Activated CD4-positive, alpha-beta T cell treated with anti-CD3 and anti-CD28 coated beads, Interleukin-2, amount 10 ng/mL, durations not matched to agents 7 days and 5 days (primary cell): Measurements from ENCODE around the gene WDR70. TPM values are rescaled to one million over a fixed set of nuclear protein-coding genes. Genes with fewer than 3 reads are reported as not detected.
"Not testable (repeated sequence)": the region's sequence is repeated elsewhere in the genome, so short reads cannot be mapped to it uniquely, and the experiment has no call there.

Experiments used
- CTCF ChIA-PET: fragments of 350-600 bp; sonication (Branson Sonifier 250); formaldehyde crosslinking; loops from one replicate; lab custom pipeline; 2021; ENCODE audit warnings: antibody characterized with exemption; lab: Charles Lee
- POLR2A ChIA-PET: fragments of 350-600 bp; sonication (Branson Sonifier 250); formaldehyde crosslinking; loops from one replicate; lab custom pipeline; 2021; ENCODE audit warnings: antibody characterized with exemption; lab: Charles Lee
- DNase-seq: peaks from one replicate; pipeline ENCODE4 v3.0.0-alpha.2; 2020
- H3K27ac Mint-ChIP-seq: one replicate; pipeline ENCODE4 v1.8.0; 2021; ENCODE audit warnings: mild to moderate bottlenecking, moderate library complexity, mixed read lengths
- H3K27me3 Mint-ChIP-seq: one replicate; pipeline ENCODE4 v1.8.0; 2021; ENCODE audit warnings: mixed read lengths
- H3K36me3 Mint-ChIP-seq: one replicate; pipeline ENCODE4 v1.8.0; 2021; ENCODE audit warnings: low read depth, mixed read lengths
- H3K4me1 Mint-ChIP-seq: one replicate; pipeline ENCODE4 v1.8.0; 2021; ENCODE audit warnings: mixed read lengths
- H3K4me3 Mint-ChIP-seq: one replicate; pipeline ENCODE4 v1.8.0; 2021; ENCODE audit warnings: mild to moderate bottlenecking, moderate library complexity, mixed read lengths
- H3K9me3 Mint-ChIP-seq: one replicate; pipeline ENCODE4 v1.8.0; 2021; ENCODE audit warnings: mixed read lengths
- total RNA-seq, 2 experiments: library from RNA; stranded (reverse); gene quantifications; one replicate each; pipeline ENCODE4 v1.2.3, GENCODE V29; 2021

The WDR70 gene
- total RNA-seq, 2 experiments from 2014 or later: 31.8 to 38.3 TPM

- DNase-seq: no peak
- POLR2A ChIA-PET: no interaction called here
Measured at GRCh38 chr5:37786416-37786815, 407.3 kb downstream of the WDR70 start.

DNA sequence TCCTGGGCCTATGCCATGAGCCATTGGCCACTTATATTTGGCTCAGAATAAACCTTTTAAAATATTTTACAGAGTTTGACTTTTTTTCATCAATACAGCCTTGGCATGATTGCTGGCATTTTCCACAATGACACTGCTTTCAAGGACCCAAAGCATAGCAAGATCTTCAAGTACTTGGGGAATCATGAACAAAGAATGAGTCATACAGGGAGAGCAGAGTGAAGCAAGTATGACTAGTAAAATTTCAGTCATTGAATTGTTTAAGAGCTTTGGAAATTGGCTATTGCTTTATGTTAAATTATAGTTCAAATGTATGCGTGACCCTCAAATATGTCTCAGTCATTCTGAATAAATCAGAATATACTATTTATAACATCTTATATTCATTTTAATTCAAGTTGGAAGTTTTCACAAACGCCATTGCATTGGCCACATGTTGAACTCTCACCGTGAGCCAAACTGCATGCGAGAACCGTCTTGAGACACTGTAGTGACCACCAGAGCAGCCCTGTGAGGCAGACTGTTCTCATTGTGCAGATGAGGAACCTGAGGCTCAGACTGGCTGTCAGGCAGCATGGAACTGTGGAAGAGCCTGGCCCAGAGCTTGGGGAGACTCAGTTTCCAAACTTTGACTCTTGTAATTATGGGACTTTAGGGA is 407.9 kb downstream of the WDR70 start:
- ChIA-PET CTCF (no interaction called here), POLR2A (no interaction called here)
- peaks cover 5% of the 10 kb centered on the region for H3K27me3 Mint-ChIP-seq
- peaks cover 9% of the 10 kb centered on the region for H3K9me3 Mint-ChIP-seq
- no peak for DNase-seq
- H3K4me1 Mint-ChIP-seq: no peaks in the 10 kb centered on the region
- no peak overlapping the region for H3K27ac Mint-ChIP-seq
- H3K4me3 Mint-ChIP-seq: no peak overlapping the region
- H3K36me3 Mint-ChIP-seq: no peaks in the 10 kb centered on the region

More at GRCh38 chr5:37786416-37786815, 407.3 kb downstream of the WDR70 start:
- CTCF ChIA-PET: no interaction called here
- no peak overlapping the region for H3K4me3 Mint-ChIP-seq
- H3K36me3 Mint-ChIP-seq: no peaks in the 10 kb centered on the region
- peaks cover 5% of the 10 kb centered on the region for H3K9me3 Mint-ChIP-seq
- H3K27ac Mint-ChIP-seq: no peak overlapping the region
- peaks cover 5% of the 10 kb centered on the region for H3K27me3 Mint-ChIP-seq
- H3K4me1 Mint-ChIP-seq: no peaks in the 10 kb centered on the region

GRCh38 chr5:37787742-37788141 is 408.6 kb downstream of the WDR70 start:
- Mint-ChIP-seq H3K9me3 (peaks cover 9% of the 10 kb centered on the region), H3K36me3 (no peaks in the 10 kb centered on the region), H3K4me3 (no peak overlapping the region), H3K27ac (no peak overlapping the region), H3K4me1 (no peaks in the 10 kb centered on the region), H3K27me3 (peaks cover 5% of the 10 kb centered on the region)
- DNase-seq: no peak
- ChIA-PET POLR2A (no interaction called here), CTCF (no interaction called here)

DNA sequence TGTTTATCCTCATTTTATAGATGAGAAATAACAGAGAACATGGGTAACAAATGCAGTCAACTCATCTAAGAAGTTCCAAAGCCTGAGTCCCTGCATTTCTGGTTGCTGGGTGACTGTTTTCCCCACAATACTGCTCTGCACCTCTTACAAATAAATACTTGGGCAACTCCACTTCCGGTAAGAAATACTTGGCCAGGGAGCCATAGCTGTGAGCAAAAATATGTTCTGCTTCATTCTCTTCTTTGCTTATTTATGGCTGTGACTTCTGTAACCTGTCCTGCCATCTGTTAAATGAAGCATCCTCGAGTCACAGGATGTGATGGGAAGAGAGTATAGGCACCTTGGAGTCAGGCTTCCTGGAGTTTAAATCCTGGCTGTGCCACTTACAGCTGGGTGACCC is 410.9 kb downstream of the WDR70 start:
- no peak overlapping the region for H3K27ac Mint-ChIP-seq
- ChIA-PET POLR2A (no interaction called here), CTCF (no interaction called here)
- DNase-seq: no peak
- no peak overlapping the region for H3K4me3 Mint-ChIP-seq
- H3K27me3 Mint-ChIP-seq: no peaks in the 10 kb centered on the region
- peaks cover 19% of the 10 kb centered on the region for H3K9me3 Mint-ChIP-seq
- no peaks in the 10 kb centered on the region for H3K4me1 Mint-ChIP-seq
- H3K36me3 Mint-ChIP-seq: no peaks in the 10 kb centered on the region

GRCh38 chr5:37791321-37791720 is 412.2 kb downstream of the WDR70 start:
- POLR2A ChIA-PET: no interaction called here
- H3K4me1 Mint-ChIP-seq: no peaks in the 10 kb centered on the region

DNA sequence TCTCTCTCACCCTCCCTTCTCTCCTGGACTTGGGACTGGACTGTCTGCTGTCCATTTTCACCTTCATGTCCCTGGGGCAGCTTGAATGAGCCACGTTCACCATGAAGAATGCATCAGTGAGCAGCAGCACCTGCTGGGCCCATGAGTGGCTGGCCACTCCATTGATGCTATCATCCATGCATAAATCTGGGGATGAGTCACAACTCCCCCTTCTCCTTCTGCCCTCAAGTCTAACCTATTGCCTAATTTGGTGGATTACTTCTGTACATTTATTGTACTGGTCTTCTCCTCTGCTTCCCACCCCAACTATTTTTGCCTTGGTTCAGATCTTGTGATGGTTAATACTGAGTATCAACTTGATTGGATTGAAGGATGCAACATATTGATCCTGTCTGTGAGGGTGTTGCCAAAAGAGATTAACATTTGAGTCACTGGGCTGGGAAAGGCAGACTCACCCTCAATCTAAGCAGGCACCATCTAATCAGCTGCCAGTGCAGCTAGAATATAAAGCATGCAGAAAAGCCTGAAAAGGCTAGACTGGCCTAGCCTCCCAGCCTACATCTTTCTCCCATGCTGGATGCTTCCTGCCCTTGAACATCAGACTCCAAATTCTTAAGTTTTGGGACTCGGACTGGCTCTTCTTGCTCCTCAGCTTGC is 414.0 kb downstream of the WDR70 start:
- ChIA-PET CTCF (no interaction called here), POLR2A (no interaction called here)
- no peak overlapping the region for H3K27ac Mint-ChIP-seq
- DNase-seq: no peak
- no peak overlapping the region for H3K4me3 Mint-ChIP-seq
- no peaks in the 10 kb centered on the region for H3K36me3 Mint-ChIP-seq
- peaks cover 30% of the 10 kb centered on the region for H3K9me3 Mint-ChIP-seq
- no peaks in the 10 kb centered on the region for H3K27me3 Mint-ChIP-seq
- H3K4me1 Mint-ChIP-seq: no peaks in the 10 kb centered on the region

More at GRCh38 chr5:37791321-37791720, 412.2 kb downstream of the WDR70 start:
- Mint-ChIP-seq H3K36me3 (no peaks in the 10 kb centered on the region), H3K9me3 (peaks cover 26% of the 10 kb centered on the region), H3K27me3 (no peaks in the 10 kb centered on the region), H3K27ac (no peak overlapping the region), H3K4me3 (no peak overlapping the region)
- CTCF ChIA-PET: no interaction called here
- no peak for DNase-seq

GRCh38 chr5:37795292-37795691 is 416.2 kb downstream of the WDR70 start:
- peaks cover 30% of the 10 kb centered on the region for H3K9me3 Mint-ChIP-seq
- H3K36me3 Mint-ChIP-seq, POLR2A ChIA-PET: not testable (repeated sequence)

DNA sequence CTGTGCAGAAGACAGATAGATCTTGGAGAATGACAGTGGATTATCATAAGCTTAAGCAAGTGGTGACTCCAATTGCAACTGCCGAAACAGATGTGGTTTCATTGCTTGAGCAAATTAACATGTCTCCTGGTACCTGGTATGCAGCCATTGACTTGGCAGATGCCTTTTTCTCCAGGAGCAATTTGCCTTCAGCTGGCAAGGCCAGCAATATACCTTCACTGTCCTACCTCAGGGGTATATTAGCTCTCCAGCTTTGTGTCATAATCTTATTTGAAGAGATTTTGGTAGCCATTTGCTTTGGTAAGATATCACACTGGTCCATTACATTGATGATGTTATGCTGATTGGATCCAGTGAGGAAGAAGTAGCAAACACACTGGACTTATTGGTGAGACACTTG is 417.3 kb downstream of the WDR70 start:
- H3K36me3 Mint-ChIP-seq, H3K27ac Mint-ChIP-seq, H3K4me3 Mint-ChIP-seq, POLR2A ChIA-PET, CTCF ChIA-PET, DNase-seq, H3K4me1 Mint-ChIP-seq: not testable (repeated sequence)
- H3K9me3 Mint-ChIP-seq: peaks cover 30% of the 10 kb centered on the region
- peaks cover 14% of the 10 kb centered on the region for H3K27me3 Mint-ChIP-seq

More at GRCh38 chr5:37795292-37795691, 416.2 kb downstream of the WDR70 start:
- DNase-seq, CTCF ChIA-PET, H3K27me3 Mint-ChIP-seq, H3K27ac Mint-ChIP-seq, H3K4me3 Mint-ChIP-seq, H3K4me1 Mint-ChIP-seq: not testable (repeated sequence)

DNA sequence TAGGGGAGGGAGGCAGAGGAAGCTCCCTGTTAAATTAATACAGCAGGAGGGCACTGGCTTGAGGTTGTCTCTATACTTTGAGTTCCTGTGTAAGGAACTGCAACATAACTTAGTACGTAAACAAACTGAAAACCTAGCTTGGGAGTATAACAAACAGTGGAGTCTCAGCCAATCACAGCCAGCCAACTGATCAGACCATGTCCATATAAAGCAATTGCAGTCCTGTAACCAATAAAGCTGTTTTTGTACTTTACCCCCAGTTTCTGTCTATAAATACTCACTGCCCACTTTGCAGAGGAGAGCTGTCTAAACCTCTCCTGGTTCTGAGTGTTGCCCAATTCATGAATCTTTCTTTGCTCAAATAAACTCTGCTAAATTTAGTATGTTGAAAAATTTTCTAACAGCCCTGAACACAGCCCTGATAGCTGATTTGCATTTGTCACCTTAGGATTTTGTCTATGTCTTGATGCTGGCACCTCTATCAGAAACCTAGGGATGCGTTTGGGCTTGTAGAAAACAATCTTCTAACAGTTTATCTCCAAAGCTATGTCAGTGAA is 420.8 kb downstream of the WDR70 start:
- H3K27me3 Mint-ChIP-seq: peaks cover 20% of the 10 kb centered on the region
- no peak overlapping the region for H3K27ac Mint-ChIP-seq
- no peaks in the 10 kb centered on the region for H3K36me3 Mint-ChIP-seq
- ChIA-PET CTCF (no interaction called here), POLR2A (no interaction called here)
- H3K4me1 Mint-ChIP-seq: no peaks in the 10 kb centered on the region
- DNase-seq: no peak
- H3K4me3 Mint-ChIP-seq: no peak overlapping the region
- peaks cover 11% of the 10 kb centered on the region for H3K9me3 Mint-ChIP-seq

- Mint-ChIP-seq H3K4me1 (no peaks in the 10 kb centered on the region), H3K36me3 (no peaks in the 10 kb centered on the region), H3K9me3 (peaks cover 4% of the 10 kb centered on the region), H3K27me3 (peaks cover 20% of the 10 kb centered on the region), H3K27ac (no peak overlapping the region), H3K4me3 (no peak overlapping the region)
- POLR2A ChIA-PET: no interaction called here
- CTCF ChIA-PET: interaction anchor here (0.6 kb wide), 1 partner anchor 769 kb away, joined by 4 read pairs; no protein-coding TSS in a partner anchor
- DNase-seq: no peak
Measured at GRCh38 chr5:37801521-37801920, 422.4 kb downstream of the WDR70 start.

Other genes with a start within 250 kb of the WDR70 start
- 10 to 100 TPM; 11.4 to 13.7 TPM for gene CPLANE1, start 129.9 kb upstream of the WDR70 start, total RNA-seq
- 10 to 100 TPM; 47.5 to 59.1 TPM for gene NUP155, start 8.2 kb upstream of the WDR70 start, total RNA-seq